ENCODE results near the gene RCOR1. TPM values are rescaled to one million over a fixed set of nuclear protein-coding genes. Genes with fewer than 3 reads are reported as not detected.
"Not testable (repeated sequence)": the region's sequence is repeated elsewhere in the genome, so short reads cannot be mapped to it uniquely, and the experiment has no call there.

RCOR1 gene
- polyA plus RNA-seq, 1 donor from 2014 or later: 10.4 TPM

- Histone ChIP-seq H3K9ac (ENCODE audit: low read length) (no peak overlapping the region), H3K9me3 (ENCODE audit: low read length) (no peaks in the 10 kb centered on the region), H3K36me3 (ENCODE audit: insufficient read depth, low read length) (no peaks in the 10 kb centered on the region), H3K79me2 (replicated peaks; ENCODE audit: insufficient read depth, low read length) (no peaks in the 10 kb centered on the region), H3K9me2 (ENCODE audit: insufficient read depth, low read length) (no peaks in the 10 kb centered on the region), H3K4me2 (ENCODE audit: low read length) (no peak overlapping the region), H3K27ac (ENCODE audit: low read length) (no peak overlapping the region), H3K27me3 (ENCODE audit: insufficient read depth, low read depth, low read length) (no peaks in the 10 kb centered on the region), H3K4me3 (ENCODE audit: low read length) (no peak overlapping the region), H3F3A (ENCODE audit: insufficient read depth, low read length, poor library complexity, severe bottlenecking) (no peaks in the 10 kb centered on the region), H2AFZ (ENCODE audit: low read depth, low read length) (no peak overlapping the region), H4K20me1 (ENCODE audit: insufficient read depth) (no peaks in the 10 kb centered on the region)
- TF ChIP-seq RAD21 (conservative IDR thresholded peaks at IDR 0.05) (no peak), EZH2 (IDR thresholded peaks at IDR 0.05; ENCODE audit: borderline replicate concordance, insufficient read depth, low read length, poor library complexity, severe bottlenecking) (no peak), EP300 (conservative IDR thresholded peaks at IDR 0.05; ENCODE audit: poor library complexity, severe bottlenecking) (no peak)
These were observed 17.9 kb upstream of the RCOR1 start for GRCh38 chr14:102574281-102575159.

- Histone ChIP-seq H3K4me2 (ENCODE audit: low read length) (no peak overlapping the region), H4K20me1 (ENCODE audit: insufficient read depth) (no peaks in the 10 kb centered on the region), H3K36me3 (ENCODE audit: insufficient read depth, low read length) (no peaks in the 10 kb centered on the region), H3K9me2 (ENCODE audit: insufficient read depth, low read length) (no peaks in the 10 kb centered on the region), H3F3A (ENCODE audit: insufficient read depth, low read length, poor library complexity, severe bottlenecking) (no peaks in the 10 kb centered on the region), H3K27ac (ENCODE audit: low read length) (no peak overlapping the region), H3K9ac (ENCODE audit: low read length) (no peak overlapping the region), H3K79me2 (replicated peaks; ENCODE audit: insufficient read depth, low read length) (no peaks in the 10 kb centered on the region), H3K4me3 (ENCODE audit: low read length) (no peak overlapping the region), H3K27me3 (ENCODE audit: insufficient read depth, low read depth, low read length) (no peaks in the 10 kb centered on the region), H3K9me3 (ENCODE audit: low read length) (no peaks in the 10 kb centered on the region), H2AFZ (ENCODE audit: low read depth, low read length) (no peak overlapping the region)
- TF ChIP-seq TAF1 (IDR thresholded peaks at IDR 0.05; ENCODE audit: low read depth) (no peak), EZH2 (IDR thresholded peaks at IDR 0.05; ENCODE audit: borderline replicate concordance, insufficient read depth, low read length, poor library complexity, severe bottlenecking) (no peak), CTCF (IDR thresholded peaks at IDR 0.05; ENCODE audit: poor library complexity, severe bottlenecking) (no peak), SMC3 (conservative IDR thresholded peaks at IDR 0.05; ENCODE audit: poor library complexity) (no peak), MXI1 (conservative IDR thresholded peaks at IDR 0.05; ENCODE audit: poor library complexity, severe bottlenecking) (no peak), RAD21 (conservative IDR thresholded peaks at IDR 0.05) (no peak), POLR2AphosphoS5 (IDR thresholded peaks at IDR 0.05) (no peak), EP300 (conservative IDR thresholded peaks at IDR 0.05; ENCODE audit: poor library complexity, severe bottlenecking) (no peak), REST (IDR thresholded peaks at IDR 0.05; ENCODE audit: borderline replicate concordance) (no peak)
These were observed 17.1 kb upstream of the RCOR1 start for GRCh38 chr14:102575160-102575845.

- H3K4me3 ChIP-seq (ENCODE audit: low read length); H3K27ac ChIP-seq (ENCODE audit: low read length); H4K20me1 ChIP-seq (ENCODE audit: insufficient read depth); H3K79me2 ChIP-seq (replicated peaks; ENCODE audit: insufficient read depth, low read length); H3K4me2 ChIP-seq (ENCODE audit: low read length); H3F3A ChIP-seq (ENCODE audit: insufficient read depth, low read length, poor library complexity, severe bottlenecking); H3K9me2 ChIP-seq (ENCODE audit: insufficient read depth, low read length); H3K36me3 ChIP-seq (ENCODE audit: insufficient read depth, low read length); H3K9ac ChIP-seq (ENCODE audit: low read length); H3K27me3 ChIP-seq (ENCODE audit: insufficient read depth, low read depth, low read length); H2AFZ ChIP-seq (ENCODE audit: low read depth, low read length); H3K9me3 ChIP-seq (ENCODE audit: low read length): not testable (repeated sequence)
These were observed 16.5 kb upstream of the RCOR1 start for GRCh38 chr14:102575846-102576428.

Data from neural cell (in vitro differentiated cells).